HG02870 (cell line): ENCODE data around the gene OLR1.

Source experiments
- ATAC-seq: cut with Tn5 transposase; IDR thresholded peaks from one replicate; pipeline ENCODE4 v1.9.1; 2021; ENCODE audit warnings: mild to moderate bottlenecking, moderate library complexity; ENCODE audit not compliant: unreplicated experiment

OLR1 gene

GRCh38 chr12:10110256-10110844, 61.6 kb downstream of the OLR1 start:
- ATAC-seq, result no peak
